Astrocyte of the spinal cord (primary cell): ENCODE measurements around the gene PWWP2B.

ENCODE experiments used
- DNase-seq: peaks from one replicate; pipeline ENCODE4 v3.0.0; 2011; ENCODE audit warnings: low read depth, low spot score
- H3K4me3 ChIP-seq: 2 replicates; pipeline ENCODE4 v1.5.1; 2011; ENCODE audit warnings: low read depth, mild to moderate bottlenecking, low read length, moderate library complexity
- CTCF ChIP-seq: IDR thresholded peaks from 2 replicates; pipeline ENCODE4 v1.5.1; 2012; ENCODE audit warnings: low read depth, mild to moderate bottlenecking, low read length, inconsistent platforms
- in situ Hi-C: cut with HindIII; loops from 2 replicates; pipeline ENCODE4 v1.10.0; 2017; ENCODE audit warnings: low sequenced_read_pairs

PWWP2B gene

DNA sequence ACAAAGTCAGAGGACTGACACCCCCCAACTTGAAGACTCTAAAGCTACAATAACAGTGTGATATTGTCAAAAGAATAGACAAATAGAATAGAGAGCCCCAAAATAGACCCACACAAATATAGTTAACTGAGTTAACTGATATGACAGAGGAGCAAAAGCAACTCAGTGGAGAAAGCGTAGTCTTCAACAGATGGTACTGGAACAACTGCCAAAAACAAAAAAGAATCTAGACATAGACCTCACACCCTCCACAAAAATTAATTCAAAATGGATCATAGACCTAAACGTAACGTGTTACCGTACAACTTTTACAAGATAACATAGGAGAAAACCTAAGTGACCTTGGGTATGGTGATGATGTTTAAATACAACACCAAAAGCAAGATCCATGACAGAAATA, 28.6 kb upstream of the PWWP2B start:
- no peak for TF ChIP-seq CTCF
- H3K4me3 ChIP-seq: no peak overlapping the region
- in situ Hi-C loops: no loop called here
- no peak for DNase-seq

- in situ Hi-C loops: no loop called here
- H3K4me3 ChIP-seq: no peak overlapping the region
- no peak for TF ChIP-seq CTCF
- no peak for DNase-seq
Measured at GRCh38 chr10:132368881-132369635, 27.9 kb upstream of the PWWP2B start.

DNA sequence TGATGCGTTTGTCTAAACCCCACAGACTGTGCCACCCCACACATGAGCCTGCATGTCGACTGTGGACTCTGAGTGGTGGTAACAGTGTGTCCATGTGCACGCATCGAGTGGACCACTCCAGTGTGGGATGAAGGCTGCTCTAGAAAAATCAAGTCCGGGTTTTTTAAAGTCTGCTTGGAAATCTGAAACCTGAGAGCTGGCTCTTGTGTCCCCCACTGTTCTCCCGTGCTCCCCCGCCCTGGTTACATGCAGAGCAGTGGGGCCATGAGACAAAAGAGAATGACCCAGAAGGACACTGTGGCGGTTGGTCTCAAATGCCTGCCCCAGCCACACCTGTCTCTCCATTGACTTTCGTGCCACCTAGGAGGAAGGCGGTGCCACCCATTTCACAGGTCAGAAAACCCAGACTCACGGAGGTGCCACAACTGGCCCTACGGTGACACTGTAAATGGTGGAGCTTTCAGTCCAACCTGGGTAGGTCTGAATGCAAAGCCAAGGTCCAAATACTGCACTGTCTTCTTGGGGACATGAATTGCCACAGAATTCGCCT, 27.3 kb upstream of the PWWP2B start:
- no peak for TF ChIP-seq CTCF
- in situ Hi-C loops: no loop called here
- H3K4me3 ChIP-seq: no peak overlapping the region
- DNase-seq: no peak

DNA sequence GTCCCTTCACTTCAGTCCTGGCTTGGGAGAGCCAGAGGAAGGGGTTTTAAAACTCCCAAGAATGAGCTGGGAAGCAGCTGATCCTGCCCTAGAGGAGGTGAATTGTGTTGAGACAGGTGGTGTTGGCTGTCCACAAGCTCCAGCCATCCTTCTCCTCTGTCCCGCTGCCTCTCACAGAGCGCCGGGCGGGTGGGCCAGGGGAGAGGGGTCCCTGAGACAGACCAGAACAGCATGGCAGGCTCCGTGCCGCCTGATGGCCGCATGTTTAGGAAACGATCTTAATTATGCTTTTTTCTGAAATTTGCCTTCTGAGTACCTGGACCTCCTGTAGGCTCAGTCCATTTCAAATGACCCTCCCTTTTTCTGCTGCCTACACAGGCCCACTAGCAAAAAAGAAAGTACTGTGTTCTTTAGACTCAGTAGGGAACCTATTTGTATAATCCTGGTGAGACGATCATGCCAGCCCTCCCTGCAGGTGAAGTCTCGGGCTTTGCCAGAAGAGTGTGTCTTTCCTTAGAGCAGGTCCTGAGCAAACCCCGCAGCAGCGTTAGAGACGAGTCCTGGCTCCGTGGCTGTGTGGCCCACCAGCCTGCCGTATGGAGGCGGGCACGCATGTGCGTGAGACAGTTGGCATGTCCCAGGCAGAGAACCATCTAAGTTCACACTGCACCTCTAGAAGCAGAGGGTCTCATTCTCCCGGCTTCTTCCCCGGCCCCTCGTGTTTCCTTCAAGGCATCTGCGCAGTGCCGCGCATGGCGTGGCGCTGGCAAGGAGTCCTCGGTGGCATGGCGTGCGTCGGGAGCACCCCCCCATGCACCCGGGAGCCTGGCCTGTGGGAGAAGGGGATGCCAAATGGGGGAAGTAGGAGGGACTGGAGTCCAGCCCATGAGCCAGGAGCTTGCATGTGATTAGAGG, 26.3 kb upstream of the PWWP2B start:
- no peak for DNase-seq
- in situ Hi-C loops: no loop called here
- no peak overlapping the region for H3K4me3 ChIP-seq
- TF ChIP-seq CTCF: no peak

DNA sequence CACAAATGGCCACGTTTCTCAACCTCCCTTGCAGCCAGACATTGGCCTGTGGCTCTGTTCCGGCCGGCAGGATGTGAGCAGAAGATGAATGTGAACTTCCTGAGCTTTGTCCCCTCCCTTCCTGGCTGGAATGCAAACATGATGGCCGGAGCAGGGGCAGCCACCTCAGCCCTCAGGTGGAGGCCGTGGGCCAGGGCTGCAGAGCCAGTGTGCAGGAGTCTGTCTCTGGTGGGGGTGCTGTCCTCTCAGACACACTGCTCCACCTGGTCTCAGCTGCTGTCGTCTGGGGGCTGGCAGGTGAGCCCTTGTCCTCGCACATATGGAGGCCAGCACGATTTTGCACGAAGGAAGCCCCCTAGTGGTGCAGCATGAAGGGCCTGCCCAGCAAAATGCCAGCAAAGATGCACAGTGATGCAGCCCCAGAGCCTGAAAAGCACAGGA, 25.3 kb upstream of the PWWP2B start:
- no peak overlapping the region for H3K4me3 ChIP-seq
- in situ Hi-C loops: no loop called here
- DNase-seq: no peak
- TF ChIP-seq CTCF: peak; percentile 52

GRCh38 chr10:132372516-132373095, 24.4 kb upstream of the PWWP2B start:
- no peak for TF ChIP-seq CTCF
- in situ Hi-C loops: no loop called here
- DNase-seq: no peak
- no peak overlapping the region for H3K4me3 ChIP-seq
